Peyer's patch (tissue), 4 donors: ENCODE measurements around the gene INPP5A. TPM values are rescaled to one million over a fixed set of nuclear protein-coding genes. Genes with fewer than 3 reads are reported as not detected.

Experiments used
- DNase-seq, 3 donors: peaks; one replicate each; pipeline ENCODE4 v3.0.0-alpha.2; 2017 to 2019
- H3K27ac ChIP-seq, 4 donors: fragments of 200-600 bp; sonication (generic); one replicate each; pipeline ENCODE4 v1.5.1; 2016 to 2019
- H3K27me3 ChIP-seq, 2 donors: fragments of 200-600 bp; sonication (generic); one replicate each; pipeline ENCODE4 v1.5.1; 2019
- H3K36me3 ChIP-seq, 3 donors: fragments of 200-600 bp; sonication (generic); one replicate each; pipeline ENCODE4 v1.5.1; 2016 to 2019
- H3K4me1 ChIP-seq, 4 donors: fragments of 200-600 bp; sonication (generic); one replicate each; pipeline ENCODE4 v1.5.1; 2016 to 2019
- H3K4me3 ChIP-seq, 4 donors: fragments of 200-600 bp; sonication (generic); 1 replicate in 3 of 4; 2 replicates in 1 of 4; pipeline ENCODE4 v1.5.1; 2016 to 2019; ENCODE audit warnings: mild to moderate bottlenecking in 1 of 4
- H3K9me3 ChIP-seq, 4 donors: fragments of 200-600 bp; sonication (generic); one replicate each; pipeline ENCODE4 v1.5.1; 2016 to 2019; ENCODE audit warnings: mild to moderate bottlenecking in 1 of 4
- POLR2A ChIP-seq, 2 donors: fragments of 450-650 bp; IDR thresholded peaks; one replicate each; pipeline ENCODE4 v1.5.1; 2017; ENCODE audit warnings: antibody characterized with exemption in 2 of 2, mild to moderate bottlenecking in 2 of 2, moderate library complexity in 2 of 2
- total RNA-seq, 4 donors: library from RNA; depleted of rRNA; stranded (reverse); fragments of >200 nt; gene quantifications; one replicate each; pipeline ENCODE4 v1.1.0, GENCODE V29; 2016
- TF ChIP-seq, protein P1 (sequence below), 6 experiments: fragments of 450-650 bp in 4 of 6; fragments of 200-600 bp in 2 of 6; sonication (generic) in 1 of 6; IDR thresholded peaks; one replicate each; pipeline ENCODE4 v1.5.1; 2017 to 2019; ENCODE audit warnings: antibody characterized with exemption in 6 of 6, mild to moderate bottlenecking in 3 of 6, moderate library complexity in 1 of 6

The INPP5A gene
- total RNA-seq, 4 donors from 2014 or later: 33.8 to 76.4 (median 38.1) TPM

DNA sequence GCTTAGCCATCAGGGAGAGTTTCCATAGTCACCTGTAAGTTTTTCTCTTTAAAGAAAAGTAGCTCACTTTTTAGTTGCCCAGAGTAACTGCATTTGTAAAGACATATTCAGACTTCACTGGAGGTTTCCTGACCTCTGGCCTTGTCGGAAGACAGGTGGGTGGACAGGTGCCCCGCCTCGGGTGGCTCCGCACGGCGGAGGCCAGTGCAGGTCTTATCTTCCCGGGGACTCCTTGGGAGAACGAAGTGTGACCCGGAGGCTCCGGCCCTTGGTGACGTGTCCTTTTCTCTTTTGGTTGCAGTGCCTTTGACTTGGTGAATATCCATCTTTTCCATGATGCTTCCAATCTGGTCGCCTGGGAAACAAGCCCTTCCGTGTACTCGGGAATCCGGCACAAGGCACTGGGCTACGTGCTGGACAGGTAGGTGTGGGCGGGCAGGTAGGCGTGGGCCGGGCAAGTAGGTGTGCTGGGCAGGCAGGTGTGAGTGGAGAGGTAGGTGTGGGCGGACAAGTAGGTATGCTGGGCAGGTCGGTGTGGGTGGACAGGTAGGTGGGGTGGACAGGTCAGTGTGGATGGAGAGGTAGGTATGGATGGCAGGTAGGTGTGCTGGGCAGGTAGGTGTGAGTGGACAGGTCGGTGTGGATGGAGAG is 172.6 kb downstream of the INPP5A start:
- peak in 1 of 3 donors; percentile 29 for DNase-seq
- Histone ChIP-seq H3K4me3 (no peak overlapping the region), H3K9me3 (peaks cover 0 to 5% (median 0%) of the 10 kb centered on the region in 4 donors), H3K4me1 (peaks cover 0 to 5% (median 0%) of the 10 kb centered on the region in 4 donors), H3K27ac (no peak overlapping the region), H3K27me3 (no peaks in the 10 kb centered on the region), H3K36me3 (peaks cover 0 to 58% (median 0%) of the 10 kb centered on the region in 3 donors)
- TF ChIP-seq POLR2A (IDR thresholded peaks at IDR 0.05): no peak
- TF ChIP-seq, protein P1, sequence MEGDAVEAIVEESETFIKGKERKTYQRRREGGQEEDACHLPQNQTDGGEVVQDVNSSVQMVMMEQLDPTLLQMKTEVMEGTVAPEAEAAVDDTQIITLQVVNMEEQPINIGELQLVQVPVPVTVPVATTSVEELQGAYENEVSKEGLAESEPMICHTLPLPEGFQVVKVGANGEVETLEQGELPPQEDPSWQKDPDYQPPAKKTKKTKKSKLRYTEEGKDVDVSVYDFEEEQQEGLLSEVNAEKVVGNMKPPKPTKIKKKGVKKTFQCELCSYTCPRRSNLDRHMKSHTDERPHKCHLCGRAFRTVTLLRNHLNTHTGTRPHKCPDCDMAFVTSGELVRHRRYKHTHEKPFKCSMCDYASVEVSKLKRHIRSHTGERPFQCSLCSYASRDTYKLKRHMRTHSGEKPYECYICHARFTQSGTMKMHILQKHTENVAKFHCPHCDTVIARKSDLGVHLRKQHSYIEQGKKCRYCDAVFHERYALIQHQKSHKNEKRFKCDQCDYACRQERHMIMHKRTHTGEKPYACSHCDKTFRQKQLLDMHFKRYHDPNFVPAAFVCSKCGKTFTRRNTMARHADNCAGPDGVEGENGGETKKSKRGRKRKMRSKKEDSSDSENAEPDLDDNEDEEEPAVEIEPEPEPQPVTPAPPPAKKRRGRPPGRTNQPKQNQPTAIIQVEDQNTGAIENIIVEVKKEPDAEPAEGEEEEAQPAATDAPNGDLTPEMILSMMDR (IDR thresholded peaks at IDR 0.05): no peak

DNA sequence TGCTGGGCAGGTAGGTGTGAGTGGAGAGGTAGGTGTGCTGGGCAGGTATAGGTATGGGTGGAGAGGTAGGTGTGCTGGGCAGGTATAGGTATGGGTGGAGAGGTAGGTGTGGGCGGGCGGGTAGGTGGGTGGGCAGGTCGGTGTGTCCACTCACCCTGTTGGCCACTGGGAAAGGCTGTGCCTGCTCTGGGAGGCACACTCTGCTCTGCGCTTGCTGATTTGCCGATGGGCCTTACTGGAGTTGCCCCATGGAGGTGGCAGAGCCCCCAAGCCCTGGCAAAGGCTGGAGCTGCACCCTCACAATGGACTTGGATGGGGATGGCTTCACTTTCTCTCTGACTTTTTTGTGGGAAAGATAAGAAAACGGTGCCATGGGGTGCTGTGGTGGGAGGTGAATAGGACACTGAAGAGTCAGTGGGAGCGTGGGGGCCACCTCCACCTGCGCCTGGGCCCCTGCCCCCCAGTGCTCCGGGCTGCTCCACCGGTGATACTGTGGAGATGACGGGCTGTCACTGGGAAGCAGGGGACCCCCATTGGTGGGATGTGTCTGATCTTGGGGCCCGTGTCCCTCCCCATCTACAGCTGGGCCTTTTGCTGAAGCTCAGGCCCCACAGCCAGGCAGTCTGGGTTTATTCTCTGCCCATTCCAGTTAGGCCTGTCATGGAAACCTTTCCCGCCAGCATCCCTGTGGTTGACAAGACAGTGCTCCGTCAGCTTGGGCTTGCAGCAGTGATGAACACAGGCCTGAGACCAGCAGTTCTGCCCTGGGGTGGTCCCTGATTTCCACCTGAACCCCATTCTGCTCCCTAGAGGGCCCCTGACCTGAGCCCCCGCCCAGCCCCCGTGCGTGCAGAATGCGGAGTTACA is 173.4 kb downstream of the INPP5A start:
- Histone ChIP-seq H3K4me3 (no peak overlapping the region), H3K36me3 (peaks cover 0 to 59% (median 0%) of the 10 kb centered on the region in 3 donors), H3K4me1 (peaks cover 0 to 5% (median 0%) of the 10 kb centered on the region in 4 donors), H3K27me3 (no peaks in the 10 kb centered on the region), H3K9me3 (no peaks in the 10 kb centered on the region), H3K27ac (no peak overlapping the region)
- no peak for DNase-seq
- TF ChIP-seq POLR2A (IDR thresholded peaks at IDR 0.05): no peak
- TF ChIP-seq, protein P1 (IDR thresholded peaks at IDR 0.05): no peak

DNA sequence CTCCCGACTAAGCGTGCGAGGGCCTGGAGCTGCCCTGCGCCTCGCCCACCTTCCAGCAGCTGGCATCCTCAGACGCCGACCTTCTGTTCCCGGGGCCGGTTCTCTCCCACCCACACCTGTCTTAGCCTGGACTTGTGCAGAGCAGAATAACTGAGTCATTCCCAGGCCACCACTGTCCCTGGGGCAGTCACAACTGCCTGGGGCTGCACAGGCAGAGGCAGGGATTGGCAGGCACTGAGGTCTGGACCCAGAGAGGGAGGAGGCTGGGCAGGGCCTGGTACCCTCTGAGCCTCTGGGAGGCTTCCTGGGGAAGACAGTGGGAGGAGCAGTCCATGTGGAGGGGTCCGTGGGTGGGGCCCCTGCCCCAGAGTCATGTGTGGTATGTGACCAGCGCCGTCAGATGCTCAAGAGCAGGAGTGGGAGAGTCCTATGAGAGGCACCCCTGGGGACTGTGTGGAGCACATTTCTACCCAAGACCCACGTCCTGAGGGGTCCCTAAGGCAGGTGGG is 174.1 kb downstream of the INPP5A start:
- Histone ChIP-seq H3K27ac (no peak overlapping the region), H3K36me3 (peaks cover 0 to 59% (median 0%) of the 10 kb centered on the region in 3 donors), H3K4me1 (peaks cover 0 to 5% (median 0%) of the 10 kb centered on the region in 4 donors), H3K27me3 (no peaks in the 10 kb centered on the region), H3K4me3 (no peak overlapping the region), H3K9me3 (no peaks in the 10 kb centered on the region)
- no peak for DNase-seq
- TF ChIP-seq, protein P1 (IDR thresholded peaks at IDR 0.05): no peak
- TF ChIP-seq POLR2A (IDR thresholded peaks at IDR 0.05): no peak

DNA sequence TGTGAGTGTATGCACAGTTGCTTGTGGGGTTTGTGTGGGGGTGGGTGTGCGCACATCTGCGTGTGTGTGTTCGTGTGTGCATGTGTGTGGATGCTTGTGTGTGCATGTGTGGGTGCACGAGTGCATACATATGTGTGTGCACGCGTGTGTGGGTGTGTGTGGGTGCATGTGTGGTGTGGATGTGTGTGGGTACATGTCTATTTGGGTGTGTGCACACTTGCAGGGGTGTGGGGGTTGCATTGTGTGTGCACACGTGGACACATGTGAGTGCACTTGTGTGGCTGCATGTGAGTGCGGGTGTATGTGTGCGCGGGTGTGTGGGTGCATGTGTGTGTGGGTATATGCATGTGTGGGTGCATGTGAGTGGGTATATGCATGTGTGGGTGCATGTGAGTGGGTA is 174.7 kb downstream of the INPP5A start:
- Histone ChIP-seq H3K9me3 (no peaks in the 10 kb centered on the region), H3K27ac (no peak overlapping the region), H3K4me3 (no peak overlapping the region), H3K27me3 (no peaks in the 10 kb centered on the region), H3K36me3 (peaks cover 0 to 63% (median 0%) of the 10 kb centered on the region in 3 donors), H3K4me1 (peaks cover 0 to 4% (median 0%) of the 10 kb centered on the region in 4 donors)
- DNase-seq: no peak
- TF ChIP-seq POLR2A (IDR thresholded peaks at IDR 0.05): no peak
- TF ChIP-seq, protein P1 (IDR thresholded peaks at IDR 0.05): no peak

DNA sequence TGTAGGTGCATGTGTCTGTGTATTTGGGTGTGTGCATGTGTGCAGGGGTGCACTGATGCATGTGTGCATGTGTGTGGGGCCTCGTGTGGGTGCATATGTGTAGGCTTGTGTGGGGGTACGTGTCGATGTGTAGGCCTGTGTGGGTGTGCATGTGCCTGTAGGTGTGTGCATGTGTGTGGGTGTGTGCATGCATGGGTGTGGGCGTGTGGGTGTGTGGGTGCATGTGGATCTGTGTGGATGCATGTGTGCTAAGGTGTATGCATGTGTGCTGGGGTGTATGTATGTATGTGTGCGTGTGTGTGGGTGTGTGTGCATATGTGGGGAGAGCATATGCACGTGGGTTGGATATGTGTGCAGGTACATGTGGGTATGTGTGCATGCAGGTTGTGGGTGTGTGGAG is 175.2 kb downstream of the INPP5A start:
- Histone ChIP-seq H3K4me1 (no peaks in the 10 kb centered on the region), H3K9me3 (no peaks in the 10 kb centered on the region), H3K36me3 (peaks cover 0 to 63% (median 0%) of the 10 kb centered on the region in 3 donors), H3K4me3 (no peak overlapping the region), H3K27me3 (no peaks in the 10 kb centered on the region), H3K27ac (no peak overlapping the region)
- TF ChIP-seq, protein P1 (IDR thresholded peaks at IDR 0.05): no peak
- no peak for TF ChIP-seq POLR2A (IDR thresholded peaks at IDR 0.05)
- no peak for DNase-seq
